GM18526 (cell line): ENCODE results near the gene ITGAX.

Source experiments
- POLR2A ChIP-seq: IDR thresholded peaks from 3 replicates; pipeline ENCODE4 v1.6.1; 2011; ENCODE audit not compliant: insufficient read length; ENCODE audit errors: extremely low read depth

The ITGAX gene

GRCh38 chr16:31334934-31335333 is 20.0 kb upstream of the ITGAX start:
- TF ChIP-seq POLR2A: no peak

GRCh38 chr16:31335431-31335830 is 19.5 kb upstream of the ITGAX start:
- TF ChIP-seq POLR2A: no peak

- TF ChIP-seq POLR2A: no peak
Measured at GRCh38 chr16:31344712-31345111, 10.3 kb upstream of the ITGAX start.

GRCh38 chr16:31347445-31347844 is 7.5 kb upstream of the ITGAX start:
- no peak for TF ChIP-seq POLR2A

- TF ChIP-seq POLR2A: no peak
Measured at GRCh38 chr16:31348579-31348978, 6.4 kb upstream of the ITGAX start.

- TF ChIP-seq POLR2A: no peak
Measured at GRCh38 chr16:31350275-31351005, 4.5 kb upstream of the ITGAX start.

DNA sequence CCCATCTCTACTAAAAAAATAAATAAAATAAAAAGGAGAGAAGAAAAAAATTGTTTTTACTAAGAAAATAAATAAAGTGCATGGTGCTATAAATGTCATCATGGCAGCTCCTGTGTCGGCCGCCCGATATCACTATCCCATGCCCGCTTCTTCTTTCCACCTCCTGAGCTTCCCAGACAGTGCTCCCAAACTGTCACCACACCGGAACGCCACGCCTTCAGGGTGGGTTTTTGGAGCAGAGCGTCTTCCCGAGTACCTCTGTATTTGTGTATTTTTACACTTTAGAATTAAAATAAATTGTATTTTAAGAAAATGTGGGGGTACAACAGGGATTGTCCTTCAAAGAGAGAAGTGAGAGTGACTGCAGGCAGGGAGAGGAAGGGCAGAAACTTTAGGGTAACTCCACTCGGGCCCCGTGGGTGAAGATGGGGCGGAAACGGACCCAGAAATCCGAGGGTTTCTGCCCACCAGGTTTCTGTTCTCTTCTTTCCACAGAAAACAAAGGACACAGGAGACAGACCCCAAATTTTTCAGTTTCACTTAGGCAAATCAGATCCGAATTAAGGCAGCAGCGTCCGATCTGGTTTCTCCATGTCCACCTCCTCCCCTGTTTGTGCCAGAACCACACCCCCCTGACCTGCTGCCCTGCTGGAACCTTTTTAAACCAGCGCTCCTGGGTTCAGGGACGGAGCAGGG is 3.6 kb upstream of the ITGAX start:
- no peak for TF ChIP-seq POLR2A

DNA sequence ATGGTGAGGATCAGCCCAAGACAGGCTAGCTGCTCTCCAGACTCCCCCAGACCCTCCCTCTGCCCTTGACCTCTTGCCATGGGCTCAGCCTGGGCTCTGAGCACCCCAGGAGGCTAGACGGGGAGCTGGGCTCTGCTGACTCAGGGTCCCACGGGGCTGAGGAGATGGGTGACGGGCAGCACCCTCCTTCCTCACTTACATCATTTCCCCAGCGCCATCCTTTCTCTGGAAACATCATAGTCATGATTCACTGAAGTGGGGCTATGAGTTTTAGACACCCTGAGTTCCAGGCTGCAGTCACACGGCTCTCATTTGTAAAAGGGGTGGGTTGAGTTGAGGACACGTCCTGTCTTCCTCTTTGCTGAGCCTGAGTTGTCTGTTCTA is 3.0 kb upstream of the ITGAX start:
- TF ChIP-seq POLR2A: no peak

DNA sequence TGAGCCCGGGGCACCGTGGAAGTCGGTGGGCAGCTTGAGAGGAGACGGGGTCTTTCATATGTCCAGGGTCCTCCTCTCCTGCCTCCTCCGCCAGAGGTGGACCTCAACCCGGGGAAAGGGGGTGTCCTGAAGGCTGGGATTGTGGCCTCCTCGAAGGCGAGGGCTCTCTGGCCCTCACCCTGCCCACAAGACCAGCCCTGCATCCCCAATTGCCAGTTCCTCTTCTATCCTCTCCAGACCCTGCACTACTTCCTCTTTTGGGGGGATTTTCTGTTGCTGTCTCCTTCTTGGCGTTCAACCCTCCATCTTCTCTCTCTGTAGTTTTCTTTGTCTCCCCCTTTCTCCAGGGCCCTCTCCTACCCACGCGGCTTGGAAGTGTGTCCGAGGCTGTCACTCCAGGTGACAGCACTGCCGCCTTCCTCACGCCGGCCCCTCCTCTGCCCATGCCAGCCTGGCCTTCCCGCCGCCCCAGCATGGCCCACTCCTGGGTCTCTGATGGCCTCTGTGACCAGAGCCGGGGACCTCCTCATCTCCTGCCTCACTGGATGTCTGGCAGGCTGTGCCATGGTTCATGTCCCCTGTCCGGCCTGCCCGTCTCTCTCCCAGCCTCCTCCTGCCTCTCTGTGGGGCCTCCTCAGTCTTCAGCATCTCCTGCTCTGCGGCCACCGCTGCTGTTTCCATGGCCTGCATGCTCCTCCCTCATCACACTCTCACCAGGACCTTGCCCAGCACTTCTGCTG is 2.4 kb upstream of the ITGAX start:
- no peak for TF ChIP-seq POLR2A

GRCh38 chr16:31355431-31356100 is 590 bp downstream of the ITGAX start:
- TF ChIP-seq POLR2A: no peak

GRCh38 chr16:31356566-31357323 is 1.8 kb downstream of the ITGAX start:
- TF ChIP-seq POLR2A: no peak

- TF ChIP-seq POLR2A: no peak
Measured at GRCh38 chr16:31357324-31358109, 2.5 kb downstream of the ITGAX start.

- no peak for TF ChIP-seq POLR2A
Measured at GRCh38 chr16:31360251-31360650, 5.3 kb downstream of the ITGAX start.
